Hepatocyte (in vitro differentiated cells): ENCODE measurements around the gene CIC.

Experiments
- CTCF ChIP-seq: fragments of 200-600 bp; sonication (generic); IDR thresholded peaks from 2 replicates; pipeline ENCODE4 v1.5.1; 2016; ENCODE audit warnings: antibody characterized with exemption, mild to moderate bottlenecking; ENCODE audit not compliant: poor library complexity
- EZH2 ChIP-seq: fragments of 200-600 bp; sonication (generic); IDR thresholded peaks from 2 replicates; pipeline ENCODE4 v1.6.1; 2016; ENCODE audit warnings: antibody characterized with exemption, mild to moderate bottlenecking, borderline replicate concordance
- EZH2phosphoT487 ChIP-seq: fragments of 200-600 bp; sonication (generic); IDR thresholded peaks from one replicate; pipeline ENCODE4 v1.6.1; 2018; ENCODE audit warnings: antibody characterized with exemption, mild to moderate bottlenecking, low read depth, moderate library complexity; ENCODE audit not compliant: unreplicated experiment, severe bottlenecking

- TF ChIP-seq CTCF (no peak), EZH2 (no peak), EZH2phosphoT487 (no peak)
Observed at GRCh38 chr19:42313840-42314755, 45.0 kb downstream of the CIC start.
